GM19099 (cell line): ENCODE measurements around the gene SUGCT.

ENCODE experiments used
- POLR2A ChIP-seq: IDR thresholded peaks from 3 replicates; pipeline ENCODE4 v1.6.1; 2011; ENCODE audit warnings: low read depth; ENCODE audit not compliant: insufficient read length; ENCODE audit errors: extremely low read depth

The SUGCT gene

DNA sequence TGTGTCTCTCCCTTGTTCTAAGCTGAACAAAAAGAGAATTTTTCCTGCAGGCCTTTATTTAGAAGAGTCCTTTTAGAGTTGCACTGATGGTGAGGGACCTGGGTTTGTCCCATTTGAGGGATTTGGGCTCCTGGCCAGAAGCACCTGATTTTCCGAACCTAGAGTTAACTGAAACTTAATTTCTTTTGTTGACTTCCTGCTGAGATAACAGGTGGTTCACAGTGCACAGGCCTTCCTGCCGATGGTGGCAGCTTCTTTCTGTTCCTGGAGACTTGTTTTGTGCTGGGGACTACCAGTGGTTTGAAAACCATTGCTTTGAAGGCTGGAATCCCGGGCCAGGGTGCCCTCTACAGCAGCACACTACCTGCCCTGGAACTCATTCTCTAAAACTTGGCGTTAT is 99.2 kb downstream of the SUGCT start:
- TF ChIP-seq POLR2A = no peak

DNA sequence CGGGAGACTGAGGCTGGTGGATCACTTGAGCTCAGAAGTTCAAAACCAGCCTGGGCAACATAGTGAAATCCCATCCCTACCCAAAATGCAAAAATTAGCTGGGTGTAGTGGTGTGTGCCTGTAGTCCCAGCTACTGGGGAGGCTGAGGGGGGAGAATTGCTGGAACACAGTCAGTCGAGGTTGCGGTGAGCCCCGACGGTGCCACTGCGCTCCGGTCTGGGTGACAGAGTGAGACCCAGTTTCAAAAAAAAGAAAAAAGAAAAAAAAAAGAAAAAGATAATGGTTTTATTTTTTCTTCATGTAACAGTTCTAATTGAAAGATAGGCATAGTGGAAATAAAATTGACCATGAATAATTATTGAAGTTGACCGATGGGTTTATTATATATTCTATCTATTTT is 99.9 kb downstream of the SUGCT start:
- TF ChIP-seq POLR2A = no peak

DNA sequence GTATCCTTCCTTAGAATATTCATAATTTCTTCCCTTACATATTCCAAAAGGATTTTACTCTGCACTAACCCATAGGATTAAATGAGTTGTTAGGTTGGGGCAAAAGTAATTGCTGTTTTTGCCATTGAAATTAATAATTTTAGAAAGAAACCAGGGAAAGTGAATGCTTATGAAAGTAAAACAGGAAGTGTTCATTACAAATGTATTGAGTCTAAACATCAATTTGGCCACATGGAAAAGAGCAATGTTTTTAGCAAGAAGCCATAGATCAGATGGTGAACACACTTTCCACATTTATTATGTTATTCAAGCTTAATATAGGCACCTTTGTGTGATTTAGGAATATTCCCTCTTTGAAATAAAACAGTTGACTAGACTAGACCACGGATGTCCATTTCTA is 102.9 kb downstream of the SUGCT start:
- TF ChIP-seq POLR2A = no peak

DNA sequence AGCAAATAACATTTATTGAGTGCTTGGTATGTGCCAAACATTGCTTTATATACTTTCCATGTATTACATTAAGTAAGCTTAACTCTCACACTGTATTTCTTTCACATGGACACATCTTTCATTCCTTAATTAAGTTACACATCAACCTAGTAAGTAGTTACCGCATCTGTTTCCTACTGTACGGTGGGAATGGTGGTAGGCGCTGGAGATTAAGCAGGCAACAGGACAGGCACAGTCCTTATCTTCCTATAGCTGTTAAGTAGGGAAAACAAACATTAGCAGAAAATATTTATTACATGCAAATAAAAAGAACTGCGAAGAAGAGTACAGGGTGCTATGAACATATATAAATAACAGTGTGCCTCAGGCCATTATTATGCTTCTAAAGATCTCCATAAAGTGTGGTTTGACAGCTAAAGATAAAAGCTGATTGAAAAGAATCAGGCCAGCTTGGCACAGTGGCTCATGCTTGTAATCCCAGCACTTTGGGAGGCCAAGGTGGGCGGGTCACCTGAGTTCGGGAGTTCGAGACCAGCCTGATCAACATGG is 105.0 kb downstream of the SUGCT start:
- TF ChIP-seq POLR2A = no peak

DNA sequence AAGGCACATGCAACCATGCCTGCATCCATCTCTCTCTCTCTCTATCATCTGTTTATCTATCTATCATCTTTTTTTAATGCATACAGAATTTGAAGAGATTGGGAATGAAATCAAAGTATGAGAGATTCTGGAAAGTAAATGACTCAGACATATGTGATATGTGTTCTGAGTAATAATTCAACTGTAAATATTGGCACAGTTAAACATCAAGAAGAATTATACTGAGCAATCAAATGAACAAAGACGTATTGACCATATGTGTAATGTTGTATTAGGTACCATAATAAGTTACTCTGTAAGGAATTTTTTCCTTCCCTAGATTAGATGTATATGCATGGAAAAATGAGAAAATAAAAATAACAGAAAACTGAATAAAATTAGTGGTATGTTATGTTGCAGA is 108.3 kb downstream of the SUGCT start:
- TF ChIP-seq POLR2A = no peak

DNA sequence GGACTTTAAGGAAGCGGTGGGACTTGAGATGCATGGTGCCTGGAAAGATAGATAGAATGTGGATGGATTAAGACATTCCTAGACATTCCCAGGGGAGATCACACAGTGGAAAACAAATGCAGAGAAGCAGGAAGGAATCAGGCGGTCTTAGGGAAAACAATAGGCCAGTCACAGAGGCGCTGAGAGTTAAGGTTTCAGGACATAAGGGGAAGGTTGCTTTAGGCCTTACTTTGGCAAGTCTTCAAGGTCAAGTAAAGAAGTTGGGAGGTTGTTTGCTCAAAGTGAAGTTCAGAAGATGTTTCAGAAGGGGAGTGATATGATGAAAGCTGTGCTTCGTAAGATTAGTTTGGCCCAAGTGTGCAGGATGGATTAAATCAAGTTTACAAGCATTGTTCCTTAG is 109.4 kb downstream of the SUGCT start:
- TF ChIP-seq POLR2A = no peak

DNA sequence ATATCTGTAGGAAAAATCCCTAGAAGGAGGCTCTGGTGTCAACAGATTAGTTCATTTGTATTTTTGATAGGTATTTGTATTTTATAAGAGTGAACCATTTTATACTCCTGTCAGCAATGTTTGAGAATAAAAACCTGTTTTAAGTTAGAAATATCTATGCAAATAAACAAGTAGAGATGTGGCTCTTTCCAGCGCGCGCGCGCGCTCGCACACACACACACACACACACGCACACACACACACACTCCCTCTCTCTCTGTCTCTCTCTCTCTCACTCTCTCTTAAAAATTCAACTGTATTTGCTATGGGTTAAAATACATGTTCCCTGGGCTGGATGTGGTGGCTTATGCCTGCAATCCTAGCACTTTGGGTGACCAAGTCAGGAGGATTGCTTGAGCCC is 113.9 kb downstream of the SUGCT start:
- TF ChIP-seq POLR2A = no peak

DNA sequence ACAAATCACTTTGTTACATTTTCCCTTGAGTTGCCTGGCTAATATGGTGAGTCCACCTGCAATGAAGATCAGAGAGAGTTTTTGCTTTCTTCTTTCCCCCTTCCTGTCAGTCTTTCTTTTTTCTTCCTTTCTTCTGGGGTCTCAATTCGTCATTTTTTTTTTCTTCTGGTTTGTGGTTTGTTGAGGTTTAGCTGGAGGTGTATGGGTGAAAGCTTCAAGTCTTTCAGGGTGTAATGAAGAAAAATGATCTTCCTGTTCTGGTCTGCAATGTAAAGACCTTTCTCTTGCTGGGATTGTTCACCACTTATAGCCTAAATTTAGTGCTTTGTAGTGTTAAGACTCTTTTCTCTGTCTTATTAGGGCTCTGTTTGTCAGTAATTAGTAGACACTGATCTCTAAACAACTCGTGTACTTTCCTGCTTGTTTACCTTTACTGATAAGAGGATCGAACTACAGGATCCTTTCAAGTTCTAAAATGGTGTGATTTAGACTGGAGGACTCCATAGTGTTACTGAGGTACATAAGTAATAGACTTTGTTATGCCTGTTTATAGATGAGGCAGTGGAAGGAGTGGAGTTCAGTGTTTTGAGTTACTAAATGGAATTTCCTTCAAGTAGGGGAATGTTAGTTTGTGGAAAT is 129.1 kb downstream of the SUGCT start:
- TF ChIP-seq POLR2A = no peak

DNA sequence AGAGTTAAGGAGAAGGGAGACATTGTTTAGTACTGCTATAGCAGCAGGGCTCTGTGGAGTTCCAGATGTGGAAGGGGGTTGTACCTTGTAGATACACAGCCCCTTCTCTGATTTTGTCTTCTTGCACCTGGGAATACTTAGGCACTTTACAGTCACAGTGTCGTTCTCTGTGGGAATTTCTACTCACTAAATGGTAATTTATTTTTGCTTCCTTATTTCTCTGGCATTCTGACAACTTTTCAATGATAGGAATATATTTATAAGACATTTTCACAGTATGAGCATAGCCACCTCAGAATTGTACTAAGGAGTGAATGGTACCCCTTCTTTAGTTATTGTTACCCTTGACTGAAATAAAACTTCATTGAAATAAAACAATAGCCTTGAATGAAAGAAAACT is 132.8 kb downstream of the SUGCT start:
- TF ChIP-seq POLR2A = no peak

DNA sequence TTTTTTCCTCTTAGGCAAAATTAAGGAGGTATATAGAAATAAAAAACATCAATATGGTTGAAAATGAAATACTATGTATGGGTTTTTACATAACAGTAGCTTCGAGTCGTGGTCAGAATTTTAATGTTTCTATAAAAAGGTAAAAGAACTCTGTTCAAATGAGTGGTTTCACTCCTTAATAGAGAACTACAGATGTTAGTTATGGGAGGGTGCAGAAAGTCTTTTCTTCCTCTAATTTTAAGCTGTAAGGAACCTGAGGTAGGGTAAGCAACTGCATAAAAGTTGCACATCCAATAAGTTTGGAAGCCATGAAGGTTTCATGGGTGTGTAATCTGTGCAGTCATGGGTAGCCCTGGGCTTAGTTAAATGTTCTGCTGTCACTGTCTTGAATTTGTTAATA is 141.3 kb downstream of the SUGCT start:
- TF ChIP-seq POLR2A = no peak

DNA sequence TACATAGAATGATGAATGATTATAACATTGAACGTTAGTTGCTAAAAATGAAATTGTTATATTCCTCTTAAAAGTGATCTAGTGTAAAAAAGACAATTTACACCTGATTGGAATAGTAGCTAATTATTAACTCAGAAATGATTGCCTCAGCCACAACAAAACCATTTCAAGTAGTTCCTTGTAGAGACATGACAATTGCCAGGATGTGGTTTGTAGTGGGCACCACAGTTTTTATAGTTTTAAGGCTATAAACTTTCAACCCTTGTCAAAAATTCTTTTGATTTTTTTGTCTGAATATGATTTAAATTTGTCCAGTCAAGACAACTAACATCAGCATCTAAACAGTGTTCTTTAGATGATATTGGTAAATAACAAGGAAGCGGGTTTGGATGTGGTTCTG is 145.2 kb downstream of the SUGCT start:
- no peak for TF ChIP-seq POLR2A

DNA sequence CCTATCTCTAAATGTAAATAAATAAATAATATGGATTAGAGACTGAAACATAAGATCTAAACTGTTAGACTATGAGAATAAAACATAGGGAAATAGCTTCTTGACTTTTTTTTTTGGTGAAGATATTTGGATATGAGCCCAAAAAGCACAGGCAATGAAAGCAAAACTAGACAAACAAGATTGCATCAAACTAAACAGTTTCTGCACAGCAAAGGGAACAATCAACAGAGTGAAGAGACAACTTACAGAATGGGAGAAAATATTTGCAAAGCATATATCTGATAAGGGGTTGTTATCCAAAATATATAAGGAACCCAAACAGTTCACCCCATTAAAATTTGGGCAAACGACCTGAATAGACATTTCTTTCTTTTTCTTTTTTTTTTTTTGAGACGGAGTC is 148.1 kb downstream of the SUGCT start:
- TF ChIP-seq POLR2A = no peak

DNA sequence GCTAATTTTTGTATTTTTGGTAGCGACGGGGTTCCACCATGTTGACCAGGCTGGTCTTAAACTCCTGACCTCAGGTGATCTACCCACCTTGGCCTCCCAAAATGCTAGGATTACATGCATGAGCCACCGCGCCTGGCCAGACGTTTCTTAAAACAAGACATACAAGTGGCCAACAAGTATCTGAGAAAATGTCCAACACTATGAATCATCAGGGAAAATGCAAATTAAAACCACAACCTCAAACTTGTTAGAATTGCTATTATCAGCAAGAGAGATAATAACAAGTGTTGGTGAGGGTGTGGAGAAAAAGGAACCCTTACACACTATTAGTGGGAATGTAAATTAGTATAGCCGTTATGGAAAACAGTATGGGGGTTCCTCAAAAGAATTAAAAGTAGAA is 148.6 kb downstream of the SUGCT start:
- no peak for TF ChIP-seq POLR2A

DNA sequence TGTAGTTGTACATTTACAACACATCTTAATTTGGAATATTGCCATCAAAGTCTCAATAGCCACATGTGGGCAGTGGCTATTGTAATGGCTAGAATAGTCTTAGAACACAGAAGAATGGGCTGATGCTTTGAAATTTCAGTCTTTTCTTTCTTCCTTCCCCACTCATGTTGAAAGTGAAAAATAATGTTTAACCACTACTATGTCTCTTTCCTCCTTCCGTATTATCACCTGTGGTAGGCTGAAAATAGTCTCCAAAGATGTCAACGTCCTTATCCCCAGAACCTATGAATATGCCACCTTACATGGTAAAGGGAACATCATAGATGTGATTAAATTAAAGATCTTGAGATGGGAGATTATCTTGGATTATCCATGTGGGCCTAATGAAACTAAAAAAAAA is 154.0 kb downstream of the SUGCT start:
- no peak for TF ChIP-seq POLR2A

DNA sequence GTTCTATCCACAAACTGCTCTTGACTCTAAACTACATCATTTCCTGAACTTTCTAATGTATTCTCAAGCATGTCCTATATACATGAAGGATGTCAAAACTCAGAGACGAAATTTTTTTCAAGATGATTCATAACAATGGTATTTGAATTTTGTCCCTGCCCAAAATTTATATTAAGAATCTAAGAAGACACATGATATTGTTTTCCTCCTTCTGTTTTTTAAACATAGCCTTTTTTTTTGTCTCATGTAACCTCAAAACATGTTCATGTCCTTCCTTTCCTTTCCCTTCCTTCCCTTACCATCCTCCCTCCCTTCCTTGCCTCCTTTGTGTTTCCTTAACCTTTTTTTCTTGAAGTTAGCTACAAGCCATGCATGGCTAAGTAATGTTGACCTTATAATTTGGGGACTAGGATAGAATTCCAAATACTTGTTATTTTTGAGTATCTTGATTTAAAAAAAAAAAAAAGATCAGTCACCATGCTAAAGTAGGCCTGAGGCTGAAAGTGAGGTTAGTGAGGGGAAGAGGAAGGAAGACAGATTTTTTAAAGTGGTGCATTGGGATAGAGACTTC is 163.0 kb downstream of the SUGCT start:
- TF ChIP-seq POLR2A = no peak

DNA sequence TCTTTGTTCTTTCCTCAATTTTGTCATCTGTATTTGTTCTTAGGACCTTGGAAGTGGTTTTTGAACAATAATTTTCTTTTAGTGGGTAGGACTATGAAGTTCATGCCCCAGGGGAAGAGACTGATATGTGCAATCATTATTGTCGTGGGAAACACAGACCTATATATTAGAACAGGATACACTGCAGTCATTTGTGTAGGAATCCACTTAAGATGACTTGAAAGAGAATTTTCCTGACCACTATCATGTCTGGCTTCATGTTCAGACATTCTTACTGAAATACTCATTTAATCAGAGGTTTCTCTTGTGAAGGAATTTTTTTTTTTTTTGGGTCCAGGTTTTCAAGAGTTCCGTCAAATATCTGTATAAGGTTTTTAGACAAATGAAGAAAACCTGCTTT is 163.6 kb downstream of the SUGCT start:
- no peak for TF ChIP-seq POLR2A

DNA sequence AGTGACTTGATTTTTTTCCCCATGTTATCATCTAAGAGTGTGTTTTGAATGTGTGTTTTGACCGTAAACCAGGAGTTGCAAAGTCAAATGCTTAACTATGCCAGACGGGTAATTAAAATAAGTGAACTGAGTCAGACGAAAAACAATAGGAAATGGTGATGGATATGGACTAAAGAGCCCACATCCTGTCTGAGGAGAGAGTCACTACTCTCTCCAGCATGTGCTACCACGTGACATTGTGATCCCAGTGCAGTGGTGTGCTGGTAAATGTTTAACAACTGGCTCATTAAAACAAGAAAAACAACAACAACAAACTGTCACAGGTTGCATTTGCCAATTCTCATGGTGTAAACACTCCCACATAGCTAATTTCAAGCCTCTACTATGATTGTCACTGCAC is 164.3 kb downstream of the SUGCT start:
- TF ChIP-seq POLR2A = no peak

DNA sequence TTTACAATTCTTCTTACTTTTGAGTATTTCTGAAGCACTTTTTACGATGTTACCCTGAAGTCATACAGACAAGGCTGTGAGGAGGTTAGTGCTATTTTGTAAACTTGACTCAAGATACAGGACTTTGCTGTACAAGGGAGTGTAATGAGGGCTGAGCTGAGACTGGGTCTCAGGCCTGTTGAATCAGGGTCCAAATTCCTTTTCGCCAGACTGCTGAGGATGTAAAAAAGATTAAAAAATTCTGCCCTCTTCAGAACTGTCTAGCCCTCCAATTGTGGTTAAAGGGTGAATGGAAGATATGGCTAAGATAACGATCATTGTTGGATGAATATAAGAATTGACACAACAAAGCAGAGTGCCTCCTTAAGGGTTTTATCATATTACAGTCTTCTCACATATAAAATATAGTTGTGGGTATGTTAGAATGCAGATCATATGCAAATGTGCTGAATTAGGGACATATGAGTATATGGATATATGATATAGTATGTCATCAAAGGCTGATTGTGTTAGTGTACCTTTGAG is 165.4 kb downstream of the SUGCT start:
- TF ChIP-seq POLR2A = no peak
